Muscle of leg (tissue), 11 donors: ENCODE measurements around the gene ADAMTS14. TPM values are rescaled to one million over a fixed set of nuclear protein-coding genes. Genes with fewer than 3 reads are reported as not detected.
"Not testable (repeated sequence)": the region's sequence is repeated elsewhere in the genome, so short reads cannot be mapped to it uniquely, and the experiment has no call there.

Experiments
- DNase-seq: peaks from one replicate; pipeline ENCODE4 v3.0.0; 2013
- H3K27ac ChIP-seq: one replicate; pipeline ENCODE4 v1.5.1; 2013; ENCODE audit warnings: mild to moderate bottlenecking, low read length, control low read depth
- H3K27me3 ChIP-seq: one replicate; pipeline ENCODE4 v1.6.1; 2013; ENCODE audit warnings: low read length; ENCODE audit not compliant: control insufficient read depth, insufficient read depth
- H3K36me3 ChIP-seq: one replicate; pipeline ENCODE4 v1.6.1; 2013; ENCODE audit warnings: low read length; ENCODE audit not compliant: control insufficient read depth, insufficient read depth
- H3K4me1 ChIP-seq: one replicate; pipeline ENCODE4 v1.6.1; 2013; ENCODE audit warnings: low read length; ENCODE audit not compliant: control insufficient read depth, insufficient read depth
- H3K4me3 ChIP-seq: one replicate; pipeline ENCODE4 v1.5.1; 2013; ENCODE audit warnings: low read length, control low read depth
- H3K9me3 ChIP-seq: replicated peaks from 2 replicates; pipeline ENCODE4 v1.6.1; 2013; ENCODE audit warnings: low read depth, low read length; ENCODE audit not compliant: control insufficient read depth
- whole genome bisulfite sequencing: methylation state at CpG from one replicate; pipeline ENCODE4 v1.1.5; 2013; ENCODE audit warnings: missing lambda C conversion rate; ENCODE audit not compliant: insufficient coverage; 5-methylcytosine and 5-hydroxymethylcytosine counted together
- polyA plus RNA-seq, 8 donors: library from polyadenylated mRNA; unstranded; fragments of 120-200 nt; gene quantifications; one replicate each; pipeline versions ENCODE4 v1.2.1 to v1.2.3, GENCODE V29; 2013; ENCODE audit warnings: inconsistent platforms in 1 of 8, low replicate concordance in 1 of 8; ENCODE audit not compliant: insufficient read length in 8 of 8, insufficient read depth in 1 of 8
- total RNA-seq: library from RNA; stranded (reverse); fragments of 120-200 nt; gene quantifications from one replicate; pipeline ENCODE4 v1.2.4, GENCODE V29; 2013

Gene ADAMTS14
- total and polyA plus RNA-seq, 9 donors = 12.5 to 30.0 (median 20.0) TPM

- H3K4me1 ChIP-seq = no peaks in the 10 kb centered on the region
- H3K36me3 ChIP-seq = no peaks in the 10 kb centered on the region
- peaks cover 5% of the 10 kb centered on the region for H3K9me3 ChIP-seq
- 48% methylated on average over 2 of the region's 4 CpGs for WGBS
- DNase-seq = no peak
- H3K27ac ChIP-seq = no peak overlapping the region
- no peak overlapping the region for H3K4me3 ChIP-seq
- H3K27me3 ChIP-seq = no peaks in the 10 kb centered on the region
Measured at GRCh38 chr10:70769121-70769520, 96.8 kb downstream of the ADAMTS14 start.

DNA sequence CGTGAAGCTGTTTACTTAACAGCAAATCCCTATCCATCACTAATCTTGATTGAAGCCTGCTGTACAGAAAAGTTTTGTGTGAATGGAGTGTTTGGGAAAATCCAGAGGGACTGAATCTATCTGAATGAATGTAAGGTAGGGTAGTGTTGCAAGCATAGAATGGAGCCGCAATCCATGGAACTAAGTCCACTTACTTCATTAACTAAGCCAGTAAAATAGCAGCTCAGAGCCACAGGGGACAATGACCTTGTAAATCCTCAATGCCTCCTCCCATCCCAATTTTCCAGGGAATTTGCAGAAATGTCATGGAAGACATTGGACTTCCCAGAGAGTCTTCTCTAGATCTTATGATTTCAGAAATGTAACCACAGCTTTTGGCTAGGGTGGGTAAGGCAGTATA is 97.7 kb downstream of the ADAMTS14 start:
- Histone ChIP-seq H3K27ac (no peak overlapping the region), H3K4me1 (peaks cover 2% of the 10 kb centered on the region), H3K9me3 (peaks cover 5% of the 10 kb centered on the region), H3K27me3 (no peaks in the 10 kb centered on the region), H3K36me3 (no peaks in the 10 kb centered on the region), H3K4me3 (no peak overlapping the region)
- no peak for DNase-seq
- no CpG with 5 or more reads among the region's 2 CpGs for WGBS

DNA sequence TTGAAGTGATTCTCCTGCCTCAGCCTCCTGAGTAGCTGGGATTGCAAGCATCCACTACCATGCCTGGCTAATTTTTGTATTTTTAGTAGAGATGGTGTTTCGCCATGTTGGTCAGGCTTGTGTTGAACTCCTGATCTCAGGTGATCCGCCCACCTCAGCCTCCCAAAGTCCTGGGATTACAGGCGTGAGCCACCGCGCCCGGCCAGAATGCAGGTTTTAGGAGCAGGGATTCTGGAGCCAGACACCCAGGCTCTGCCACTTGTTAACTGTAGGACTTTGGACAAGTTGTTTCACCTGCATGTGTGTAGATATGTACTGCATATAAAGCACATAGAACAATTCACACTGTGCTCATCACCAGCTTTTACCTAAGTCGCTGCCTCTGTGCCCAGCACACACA is 98.2 kb downstream of the ADAMTS14 start:
- H3K4me1 ChIP-seq, H3K36me3 ChIP-seq, H3K27ac ChIP-seq, H3K9me3 ChIP-seq, H3K4me3 ChIP-seq, DNase-seq, H3K27me3 ChIP-seq: not testable (repeated sequence)
- 97% methylated on average over 4 of the region's 7 CpGs for WGBS

GRCh38 chr10:70771311-70772194 is 99.2 kb downstream of the ADAMTS14 start:
- Histone ChIP-seq H3K9me3 (no peaks in the 10 kb centered on the region), H3K4me3 (no peak overlapping the region), H3K4me1 (peaks cover 8% of the 10 kb centered on the region), H3K27me3 (no peaks in the 10 kb centered on the region), H3K36me3 (no peaks in the 10 kb centered on the region), H3K27ac (no peak overlapping the region)
- 81% methylated on average over 4 of the region's 8 CpGs for WGBS
- DNase-seq = no peak

DNA sequence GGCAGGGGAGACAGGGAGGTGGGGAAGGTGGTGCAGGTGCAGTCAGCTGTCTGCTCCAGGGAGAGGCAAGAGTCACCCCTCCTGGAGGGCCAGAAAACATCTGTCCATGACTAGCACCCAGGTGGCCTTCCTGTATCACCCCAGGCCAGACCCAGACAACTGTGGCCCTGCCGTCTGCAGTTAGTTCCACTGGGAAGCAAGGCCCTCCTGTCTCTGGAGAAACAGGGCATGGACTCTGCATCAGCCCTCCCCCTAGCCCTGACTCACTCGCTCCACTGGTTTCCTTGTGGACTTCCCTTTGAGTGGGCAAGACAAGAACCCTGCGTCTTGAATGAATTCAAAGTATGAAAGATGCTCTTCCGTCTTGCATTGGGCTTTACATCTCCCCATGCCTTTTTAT is 100.3 kb downstream of the ADAMTS14 start:
- WGBS = 75% methylated on average over 1 of the region's 4 CpGs
- no peak overlapping the region for H3K27ac ChIP-seq
- DNase-seq = no peak

DNA sequence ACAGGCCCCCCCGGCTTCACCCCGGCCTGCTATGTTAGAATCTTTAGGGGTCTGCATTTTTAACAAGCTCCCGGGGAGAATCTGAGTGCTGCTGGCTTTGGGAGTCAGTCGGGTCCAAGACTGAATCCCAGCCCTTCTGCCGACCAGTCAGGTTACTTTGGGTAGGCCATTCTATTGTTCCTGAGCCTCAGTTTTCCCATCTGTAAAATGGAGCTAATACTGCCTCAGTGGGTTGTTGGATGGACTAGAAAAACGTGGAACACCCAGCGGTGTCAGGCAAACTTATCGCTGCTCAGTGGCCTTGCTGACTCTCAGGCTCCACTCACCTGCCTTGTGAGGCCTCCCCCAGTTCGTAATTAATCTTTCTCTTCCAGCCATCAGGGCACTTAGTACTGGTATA is 101.2 kb downstream of the ADAMTS14 start:
- Histone ChIP-seq H3K27me3 (no peaks in the 10 kb centered on the region), H3K27ac (no peak overlapping the region), H3K36me3 (no peaks in the 10 kb centered on the region), H3K4me1 (peaks cover 10% of the 10 kb centered on the region), H3K9me3 (no peaks in the 10 kb centered on the region), H3K4me3 (no peak overlapping the region)
- 92% methylated on average over 8 of the region's 9 CpGs for WGBS
- no peak for DNase-seq

More for the DNA sequence above, 100.3 kb downstream of the ADAMTS14 start:
- H3K27me3 ChIP-seq = no peaks in the 10 kb centered on the region
- H3K9me3 ChIP-seq = no peaks in the 10 kb centered on the region
- H3K4me3 ChIP-seq = no peak overlapping the region
- H3K36me3 ChIP-seq = no peaks in the 10 kb centered on the region
- H3K4me1 ChIP-seq = peaks cover 8% of the 10 kb centered on the region

DNA sequence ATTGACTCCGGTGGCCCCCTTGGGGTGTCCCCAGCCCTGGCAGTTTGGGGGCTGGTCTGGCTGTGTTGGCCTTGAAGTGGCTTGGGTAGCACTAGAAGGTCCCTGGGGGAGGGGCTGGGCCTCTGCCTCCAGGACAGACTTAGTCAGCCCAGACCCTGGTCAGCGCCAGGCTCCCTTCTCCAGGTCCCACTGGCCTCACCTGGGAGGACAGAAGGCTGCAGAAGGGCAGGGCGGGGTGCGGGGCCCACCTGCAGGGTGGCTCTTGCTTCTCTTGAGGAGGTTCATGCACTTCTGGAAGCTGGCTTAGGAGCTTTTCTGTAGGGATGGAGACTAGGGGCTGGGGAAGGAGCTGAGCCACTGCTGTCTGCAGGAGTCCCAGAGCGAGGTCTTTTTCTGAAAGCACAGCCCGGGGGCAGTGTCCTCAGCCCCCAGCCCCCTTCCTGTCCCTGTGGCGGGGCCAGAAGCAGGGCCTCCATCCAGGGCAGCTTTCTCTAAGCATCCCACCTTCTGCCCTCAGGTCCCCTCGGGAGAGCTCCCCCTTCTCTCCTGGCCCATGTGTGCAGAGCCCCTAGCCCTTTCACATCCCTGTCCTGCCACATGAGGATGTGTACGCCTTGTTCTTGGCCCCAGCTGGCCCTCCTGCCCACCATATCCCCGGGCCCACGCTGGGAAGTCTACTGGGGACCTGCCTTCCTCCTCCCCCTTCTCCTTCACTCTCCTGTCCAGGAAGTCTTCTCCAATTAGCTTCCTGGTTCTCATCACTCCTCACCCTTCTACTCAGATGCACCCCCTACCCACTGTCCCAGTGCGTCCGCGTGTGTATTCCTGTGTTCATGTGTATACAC is 101.9 kb downstream of the ADAMTS14 start:
- WGBS = 77% methylated on average over 10 of the region's 14 CpGs
- Histone ChIP-seq H3K27me3 (no peaks in the 10 kb centered on the region), H3K27ac (no peak overlapping the region), H3K4me1 (peaks cover 18% of the 10 kb centered on the region), H3K4me3 (no peak overlapping the region), H3K36me3 (no peaks in the 10 kb centered on the region), H3K9me3 (no peaks in the 10 kb centered on the region)
- DNase-seq = no peak

- peaks cover 26% of the 10 kb centered on the region for H3K4me1 ChIP-seq
- H3K4me3 ChIP-seq = no peak overlapping the region
- no peaks in the 10 kb centered on the region for H3K36me3 ChIP-seq
- DNase-seq = no peak
- no peak overlapping the region for H3K27ac ChIP-seq
- no peaks in the 10 kb centered on the region for H3K9me3 ChIP-seq
- no peaks in the 10 kb centered on the region for H3K27me3 ChIP-seq
- WGBS = 58% methylated on average over 7 of the region's 14 CpGs
Measured at GRCh38 chr10:70774810-70775678, 102.7 kb downstream of the ADAMTS14 start.

DNA sequence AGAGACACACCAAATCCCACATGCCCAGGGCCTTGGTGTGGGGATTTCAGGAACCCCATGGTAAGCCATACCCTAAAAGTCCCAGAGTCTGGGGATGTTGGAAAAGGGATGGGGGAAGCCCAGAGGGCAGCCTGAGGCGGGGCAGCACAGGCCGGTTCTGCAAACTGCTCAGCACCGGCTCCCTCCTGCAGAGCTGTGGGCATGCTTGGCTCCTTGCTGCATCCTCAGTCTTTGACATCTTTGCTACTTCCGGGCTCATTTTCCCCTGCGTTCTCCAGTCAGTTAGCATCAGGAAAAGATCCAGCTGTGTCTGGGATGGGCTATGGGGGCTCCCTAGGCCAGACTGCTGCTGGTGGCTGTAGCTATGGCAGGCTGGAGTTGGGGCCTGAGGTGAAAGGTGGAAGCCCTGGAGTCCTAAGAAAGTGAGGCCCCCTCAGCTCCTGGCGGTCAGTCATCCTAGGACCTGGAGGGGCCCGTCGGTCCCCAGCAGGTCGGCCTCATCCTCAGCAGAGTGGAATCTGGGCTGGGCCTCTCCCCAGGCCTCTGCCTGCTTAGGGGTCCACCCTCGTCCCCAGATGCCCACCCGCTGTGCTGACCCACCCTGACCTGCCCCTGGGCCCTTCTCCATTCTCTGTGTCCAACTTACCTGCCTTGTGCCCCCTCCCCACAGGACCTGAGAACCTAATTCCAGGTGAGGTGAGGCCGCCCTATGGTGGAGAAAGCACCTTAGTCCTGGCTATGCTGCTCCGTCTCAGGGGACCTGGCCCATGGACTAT is 103.6 kb downstream of the ADAMTS14 start:
- no peak overlapping the region for H3K4me3 ChIP-seq
- no peak for DNase-seq
- H3K4me1 ChIP-seq = peaks cover 27% of the 10 kb centered on the region
- no peaks in the 10 kb centered on the region for H3K36me3 ChIP-seq
- WGBS = 80% methylated on average over 8 of the region's 13 CpGs
- no peaks in the 10 kb centered on the region for H3K9me3 ChIP-seq
- no peaks in the 10 kb centered on the region for H3K27me3 ChIP-seq
- no peak overlapping the region for H3K27ac ChIP-seq
